Posterior cingulate gyrus (tissue), 11 donors: ENCODE data around the gene DEDD2.

ENCODE experiments used
- DNase-seq, 10 donors: peaks; one replicate each; pipeline versions ENCODE4 v3.0.0 to v3.0.0-alpha.2; 2020 to 2021; ENCODE audit warnings: mixed read lengths in 3 of 10
- intact Hi-C: fragments of 100-400 bp; cut with DNase I; formaldehyde crosslinking; loops from one replicate; pipeline ENCODE4 v1.15.1; 2023

The DEDD2 gene

DNA sequence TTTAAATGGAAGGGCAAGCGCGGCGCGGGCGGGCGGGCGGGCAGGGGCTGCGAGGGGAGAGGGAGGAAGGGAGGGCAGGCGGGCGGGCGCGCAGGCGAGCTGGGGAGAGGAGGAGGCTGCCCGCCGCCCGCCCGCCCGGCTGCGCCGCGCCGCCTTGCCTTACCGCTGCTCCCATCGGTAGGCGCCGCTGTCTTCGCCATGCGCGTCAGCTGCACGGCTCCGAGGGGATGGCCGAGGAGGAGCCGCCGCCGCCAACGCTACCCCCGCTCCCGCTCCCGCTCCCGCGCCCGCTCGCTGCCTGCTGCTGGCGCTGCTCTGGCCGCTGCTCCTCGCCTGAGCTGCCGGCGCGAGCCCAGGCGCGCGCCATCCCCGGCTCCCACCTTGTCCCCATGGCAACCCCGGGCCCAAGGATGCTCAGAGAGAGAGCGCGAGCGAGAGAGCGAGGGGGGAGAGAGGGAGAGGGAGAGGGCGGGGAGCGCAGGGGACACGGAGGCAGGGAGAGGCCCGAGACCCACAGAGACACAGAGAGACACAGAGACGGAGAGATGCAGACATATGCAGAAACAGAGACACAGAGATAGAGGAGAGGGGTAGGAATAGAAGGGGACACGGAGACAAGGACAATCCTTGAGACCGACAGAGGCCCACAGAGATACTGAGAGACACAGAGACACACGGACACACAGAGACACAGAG is 40.3 kb downstream of the DEDD2 start:
- DNase-seq, result peak; percentile 62 to 97 (median 84)
- intact Hi-C loops, result loop anchor here (2.0 kb wide), 1 partner anchor 44 kb away; the partner anchor contains the start of gene POU2F2

DNA sequence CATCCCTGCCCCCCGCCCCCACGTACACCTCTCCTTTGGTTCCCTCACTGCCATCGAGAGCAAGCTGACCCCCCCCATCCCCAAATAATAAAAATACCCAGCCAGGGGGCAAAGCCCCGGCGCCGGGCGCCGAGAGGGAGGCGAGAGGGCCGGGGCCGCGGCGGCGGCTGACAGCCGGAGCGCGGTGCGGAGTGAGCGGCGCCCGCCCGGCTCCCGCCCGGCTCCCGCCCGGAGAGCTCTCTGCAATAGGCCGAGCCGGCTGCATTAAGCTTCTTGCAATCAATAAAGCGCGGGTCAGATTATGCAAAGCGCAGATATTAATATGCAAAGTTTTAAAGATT is 40.9 kb downstream of the DEDD2 start:
- DNase-seq, result peak in 1 of 10 donors; percentile 84
- intact Hi-C loops, result loop anchor here (2.0 kb wide), 1 partner anchor 44 kb away; the partner anchor contains the start of gene POU2F2

DNA sequence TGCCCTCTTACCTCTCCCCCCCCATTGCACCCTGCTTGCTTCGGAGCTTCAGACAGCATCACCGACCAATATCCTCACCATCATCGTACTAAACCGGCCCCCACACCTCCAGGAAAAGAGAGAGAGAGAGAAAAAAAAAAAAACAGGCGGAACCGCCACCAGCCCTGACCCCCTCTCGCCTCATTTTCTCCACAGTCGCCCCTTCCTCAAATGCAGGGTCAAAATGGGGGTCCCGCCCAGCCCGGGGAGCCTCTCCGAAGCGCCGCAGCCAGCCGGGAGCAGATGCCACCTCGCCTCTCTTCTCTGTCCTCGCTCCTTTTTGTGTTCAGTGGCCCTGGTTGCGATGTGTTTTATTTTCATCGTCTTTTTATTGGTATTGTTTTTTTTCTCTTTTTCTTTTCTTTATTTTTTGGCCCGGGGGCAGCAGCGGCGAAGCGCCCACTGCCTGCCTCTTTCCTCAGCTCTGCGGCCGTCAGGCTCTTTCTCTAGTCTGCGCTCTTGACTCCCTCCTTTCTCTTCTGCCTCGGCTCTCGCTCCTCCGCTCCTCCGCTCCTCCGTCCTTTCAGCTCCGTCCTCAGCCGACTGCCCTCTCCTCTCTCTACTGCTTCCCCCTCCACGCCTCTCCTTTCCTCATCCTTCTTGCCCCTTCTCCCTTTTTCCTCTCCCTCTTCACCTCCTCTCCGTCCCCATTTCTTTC is 41.4 kb downstream of the DEDD2 start:
- intact Hi-C loops, result loop anchor here (2.0 kb wide), 1 partner anchor 43 kb away; the partner anchor contains the start of gene POU2F2
- peak in 5 of 10 donors; percentile 21 to 89 (median 83) for DNase-seq

DNA sequence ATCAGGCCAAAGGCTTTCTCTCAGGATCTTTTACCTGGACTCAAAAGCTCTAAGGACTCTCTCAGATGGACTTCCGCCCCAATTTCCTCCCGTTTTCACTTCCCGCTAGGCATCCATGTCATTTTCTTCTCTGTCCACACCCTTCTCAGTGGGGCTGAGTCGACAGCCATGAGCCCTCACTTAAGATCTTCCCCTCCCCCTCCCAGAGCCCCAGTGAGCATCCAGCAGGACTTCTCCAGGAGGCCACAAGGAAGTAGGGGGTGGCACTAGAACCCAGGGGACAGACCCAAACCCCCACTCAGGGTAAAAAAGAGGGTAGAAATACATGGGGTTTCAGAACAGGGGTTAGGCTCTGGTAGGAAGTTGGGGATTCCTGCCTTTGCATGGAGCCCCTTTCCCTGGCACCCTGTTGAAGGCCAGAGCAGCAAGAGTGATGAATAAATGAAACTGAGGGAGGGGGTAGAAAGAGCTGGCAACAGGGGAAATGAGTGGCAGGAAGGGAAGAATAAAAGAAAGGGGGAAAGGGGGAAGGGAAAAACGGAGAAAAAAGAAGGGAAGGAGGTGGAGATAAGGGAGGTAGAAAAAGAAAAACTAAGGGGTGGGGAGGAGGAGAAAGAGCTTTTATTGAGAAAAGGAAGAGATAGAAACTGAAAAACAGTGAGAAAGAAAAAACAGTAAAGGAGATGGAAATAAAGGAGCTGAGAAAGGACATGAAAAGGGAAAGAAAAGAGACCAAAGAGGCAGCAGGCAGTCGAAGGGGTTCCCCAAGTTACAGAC is 42.3 kb downstream of the DEDD2 start:
- intact Hi-C loops, result no loop called here
- peak in 2 of 10 donors; percentile 8 to 43 for DNase-seq

DNA sequence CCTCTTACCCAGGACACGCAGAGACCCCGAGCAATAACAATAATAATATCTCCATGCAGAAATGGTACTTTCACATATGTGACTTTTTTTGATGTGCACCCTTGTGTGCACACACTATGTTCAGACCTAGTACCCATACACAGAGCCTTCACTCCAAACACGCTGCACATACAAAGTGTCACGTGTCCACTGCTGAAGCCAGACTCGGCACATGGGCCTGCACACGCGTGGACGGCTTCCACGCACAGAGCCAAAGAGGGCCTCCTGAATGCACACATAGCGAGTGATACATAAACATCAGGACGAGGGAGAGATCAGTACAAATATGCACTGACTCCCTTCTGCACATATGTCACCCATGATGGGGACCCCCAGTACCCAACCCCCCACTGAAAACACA is 43.3 kb downstream of the DEDD2 start:
- intact Hi-C loops, result no loop called here
- DNase-seq, result peak in 1 of 10 donors; percentile 68

DNA sequence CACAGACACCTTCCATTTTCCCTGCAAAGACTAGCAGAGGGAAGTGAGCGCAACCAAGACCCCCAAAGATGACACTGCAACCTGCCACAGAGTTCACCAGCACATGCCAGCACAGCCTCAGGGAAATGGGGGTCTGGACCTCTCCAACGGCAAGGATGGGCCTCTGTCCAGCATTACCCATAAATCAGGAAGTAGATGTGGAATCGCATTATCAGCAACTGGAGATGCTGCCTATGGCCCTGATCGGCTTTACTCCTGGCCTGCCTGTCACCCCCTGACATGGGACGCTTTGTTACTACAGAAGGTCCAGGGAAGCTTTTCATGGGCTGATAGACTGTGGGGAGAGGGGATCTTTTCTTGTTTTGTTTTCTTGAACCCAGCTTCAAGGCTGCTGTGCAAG is 43.8 kb downstream of the DEDD2 start:
- intact Hi-C loops, result no loop called here
- peak in 1 of 10 donors; percentile 27 for DNase-seq

DNA sequence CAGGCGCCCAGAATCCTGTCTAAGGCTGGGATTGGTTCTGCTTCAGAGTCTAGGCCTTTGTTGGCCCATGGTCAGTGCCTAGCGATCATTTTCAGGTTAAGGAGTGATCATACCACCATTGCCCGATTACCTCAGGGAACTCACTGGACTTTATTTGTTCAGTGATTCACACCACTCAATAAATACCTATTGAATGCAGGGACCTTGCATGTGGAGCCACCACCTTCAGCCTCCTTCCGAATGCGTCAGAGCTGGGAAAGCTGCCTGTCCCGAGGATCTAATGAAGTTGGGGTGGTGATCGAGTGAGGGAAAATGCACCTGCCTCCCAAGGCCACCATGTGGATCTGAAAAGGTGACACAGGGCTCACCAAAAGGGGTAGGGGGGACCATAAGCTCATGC is 45.2 kb downstream of the DEDD2 start:
- no peak for DNase-seq
- intact Hi-C loops, result no loop called here

DNA sequence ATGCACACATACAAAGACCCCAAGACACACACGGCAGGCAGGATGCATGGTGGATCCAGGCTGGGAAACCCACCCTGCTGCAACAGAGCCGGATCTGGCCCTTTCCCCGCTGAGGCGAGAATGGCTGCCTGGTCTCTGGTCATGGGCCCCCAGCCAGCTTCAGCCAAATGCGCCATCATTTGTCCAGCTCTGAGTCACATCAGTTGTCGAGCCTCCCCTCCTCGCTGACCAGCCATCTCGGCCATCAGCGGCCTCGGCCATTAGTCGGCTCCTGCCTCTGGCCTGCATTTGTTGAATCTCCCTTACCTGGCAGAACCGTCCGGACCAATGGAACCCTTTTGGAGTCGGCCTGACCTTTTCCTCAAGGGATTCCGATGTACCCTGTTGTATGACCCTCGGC is 46.8 kb downstream of the DEDD2 start:
- intact Hi-C loops, result no loop called here
- peak in 1 of 10 donors; percentile 72 for DNase-seq

DNA sequence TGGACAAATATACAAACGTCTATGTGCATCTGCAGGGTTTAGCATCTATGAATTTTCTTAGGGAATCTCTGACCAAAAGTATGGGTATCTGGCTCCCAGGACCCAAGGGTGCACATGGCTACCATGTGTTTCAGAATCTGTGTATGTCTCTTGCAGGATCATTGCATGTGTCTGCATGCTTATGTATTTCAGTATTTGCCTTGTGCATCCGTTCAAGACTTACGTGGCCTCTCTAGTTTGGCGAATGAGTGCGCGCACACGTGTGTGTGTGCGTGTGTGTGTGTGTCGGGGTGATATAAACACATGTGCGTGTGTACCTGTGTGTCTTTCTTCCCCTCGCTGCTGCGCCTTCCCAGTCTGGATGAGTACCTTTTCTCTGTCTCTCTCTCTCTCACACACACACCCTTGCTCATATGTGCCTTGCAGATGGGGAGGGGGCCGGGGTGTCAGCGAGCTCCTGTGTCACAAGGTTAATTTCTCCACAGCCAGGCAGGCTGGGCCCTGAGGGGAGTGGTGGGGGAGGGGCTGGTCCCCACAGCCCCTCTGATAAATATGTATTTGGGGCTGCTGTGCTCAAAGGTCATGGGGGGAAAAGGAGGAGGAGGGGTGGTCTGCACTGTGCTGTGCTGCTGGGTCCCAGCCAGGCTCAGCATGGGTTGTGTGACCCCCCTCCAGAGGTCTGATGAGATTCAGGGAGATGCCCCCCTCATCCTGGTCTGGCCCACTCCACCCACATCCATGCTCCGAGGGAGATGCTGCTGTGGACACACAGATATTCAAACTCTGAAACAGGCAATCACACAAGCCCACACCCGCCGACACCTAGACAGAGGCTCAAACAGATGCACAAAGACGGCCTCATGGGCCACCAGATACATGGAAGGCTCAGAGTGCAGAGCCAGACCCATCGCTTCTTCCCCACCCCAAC is 47.7 kb downstream of the DEDD2 start:
- intact Hi-C loops, result no loop called here
- DNase-seq, result peak in 1 of 10 donors; percentile 51

DNA sequence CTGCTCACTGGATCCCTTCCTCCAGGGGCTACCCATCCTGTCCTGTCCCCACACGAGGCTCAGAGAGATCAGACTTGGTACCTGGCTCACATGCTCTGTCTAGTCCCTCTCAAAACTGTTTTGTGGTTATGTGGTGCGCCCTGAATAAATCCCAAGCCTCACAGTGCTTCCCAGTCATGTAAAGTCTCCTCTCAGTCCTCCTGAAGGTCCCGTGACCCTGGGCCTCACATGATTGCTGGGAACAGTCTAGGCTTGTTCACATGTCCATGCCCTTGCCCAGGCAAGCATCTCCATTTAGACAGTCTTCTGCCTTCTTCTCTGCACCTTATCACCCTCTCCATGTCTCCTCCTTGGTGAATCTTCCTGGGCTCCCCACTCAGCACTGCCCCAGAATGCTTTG is 49.3 kb downstream of the DEDD2 start:
- no peak for DNase-seq
- intact Hi-C loops, result no loop called here

DNA sequence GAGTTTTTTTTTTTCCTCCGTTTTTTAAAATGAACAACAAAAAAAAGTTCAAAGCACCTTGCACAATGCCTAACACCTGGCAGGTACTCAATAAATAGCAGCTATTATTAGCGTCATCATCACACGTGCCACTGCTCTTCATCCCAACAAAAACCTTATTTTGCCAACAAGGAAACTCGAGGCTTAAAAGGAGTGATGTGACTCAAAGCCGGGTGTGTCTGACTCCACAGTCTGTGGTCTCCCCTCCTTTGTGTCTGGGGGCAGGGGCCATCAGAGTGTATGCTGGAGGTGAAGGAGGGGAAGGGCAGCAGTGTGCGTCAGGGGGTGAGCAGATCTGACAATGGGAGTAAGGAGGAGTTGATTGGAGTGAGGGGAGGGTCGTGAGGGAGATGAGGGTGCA is 51.2 kb downstream of the DEDD2 start:
- DNase-seq, result no peak

DNA sequence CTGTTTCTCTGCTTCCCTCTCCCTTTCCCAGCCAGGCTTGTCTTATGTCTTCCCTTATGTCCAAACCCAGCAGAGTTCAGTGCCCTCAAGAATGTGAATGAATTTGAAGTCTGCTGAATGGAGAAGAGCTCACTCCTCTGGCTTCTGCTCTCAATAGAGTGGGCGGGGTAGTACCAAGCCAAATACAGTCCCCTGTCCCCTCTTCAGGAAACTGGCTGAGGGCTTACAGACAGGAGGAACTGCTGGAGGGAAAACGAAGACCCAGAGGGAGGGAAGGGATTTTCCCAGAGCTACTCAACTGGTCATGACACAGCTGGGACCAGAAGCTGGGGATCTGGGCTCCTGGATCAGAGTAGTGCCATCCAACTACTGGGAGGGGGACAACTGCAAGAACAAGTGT is 52.3 kb downstream of the DEDD2 start:
- intact Hi-C loops, result no loop called here
- DNase-seq, result no peak

More for the DNA sequence above, 51.2 kb downstream of the DEDD2 start:
- intact Hi-C loops, result no loop called here

DNA sequence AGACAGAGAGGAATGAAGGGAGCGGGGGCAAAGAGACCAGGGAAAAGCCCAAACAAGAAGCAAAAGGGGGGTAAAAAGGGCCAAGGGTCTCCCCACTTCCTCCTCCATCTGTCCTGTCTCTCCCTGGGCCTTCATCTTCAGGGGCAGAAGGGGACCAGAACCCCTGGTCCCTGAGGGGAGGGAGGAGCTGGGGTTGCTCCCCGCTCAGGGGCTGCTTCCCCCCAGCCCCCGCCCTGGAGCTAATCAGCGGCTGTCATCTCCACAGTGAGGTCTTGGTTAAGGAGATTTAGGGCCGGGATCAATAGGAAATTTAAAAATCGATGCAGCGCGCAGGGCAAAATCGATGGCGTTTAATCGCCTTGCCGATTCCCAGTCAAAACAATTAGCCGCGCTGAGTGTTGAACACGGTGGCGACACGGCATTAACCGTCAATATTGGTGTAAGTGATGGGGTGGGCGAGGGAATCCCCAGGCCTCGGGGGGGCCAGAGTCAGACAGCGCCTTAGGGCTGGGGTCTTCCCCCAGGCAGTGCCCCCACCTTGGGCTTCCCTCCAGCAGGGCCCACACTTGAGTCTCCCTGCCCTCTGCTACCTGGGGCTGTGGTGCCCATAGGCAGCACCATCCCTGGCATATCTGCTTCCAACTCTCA is 55.7 kb downstream of the DEDD2 start:
- DNase-seq, result peak in 1 of 10 donors; percentile 47
- intact Hi-C loops, result no loop called here

DNA sequence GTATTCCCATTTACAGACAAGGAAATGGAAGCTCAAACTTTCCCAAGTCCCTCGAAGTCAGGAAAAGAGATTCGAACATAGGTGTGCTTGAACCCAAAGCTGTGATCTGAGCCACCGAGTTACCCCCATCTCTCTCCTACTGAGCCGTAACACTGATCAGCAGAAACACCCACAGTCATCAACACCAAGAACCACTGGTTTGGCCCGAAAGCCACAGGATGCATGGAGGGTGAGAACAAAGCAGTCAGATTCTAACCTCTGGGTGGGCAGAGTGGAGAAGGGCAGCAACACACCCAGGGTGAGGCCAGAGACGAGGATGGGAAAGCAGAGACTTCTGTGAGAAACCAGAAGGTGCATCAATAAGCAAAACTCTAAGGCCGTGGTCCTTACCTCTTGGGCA is 57.5 kb downstream of the DEDD2 start:
- intact Hi-C loops, result no loop called here
- peak in 1 of 10 donors; percentile 42 for DNase-seq

DNA sequence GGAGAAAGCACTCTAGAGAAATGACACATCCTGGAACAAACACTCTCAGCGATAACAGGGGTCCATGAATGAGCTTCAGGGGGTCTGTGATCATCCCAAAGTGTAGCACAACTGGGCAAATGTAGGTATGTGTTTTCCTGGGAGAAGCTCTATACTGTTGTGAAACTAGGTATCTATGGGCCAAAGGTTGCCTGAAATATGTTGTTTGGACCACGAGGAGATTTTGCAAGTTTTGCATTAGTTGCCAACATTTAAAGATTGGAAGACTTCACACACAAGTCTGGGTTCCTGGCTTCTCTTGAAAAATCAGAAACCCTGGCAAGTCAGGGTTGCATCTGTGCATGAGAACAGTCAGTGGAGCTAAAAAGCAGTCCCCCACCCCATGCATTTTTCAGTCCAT is 58.6 kb downstream of the DEDD2 start:
- DNase-seq, result no peak
- intact Hi-C loops, result no loop called here

DNA sequence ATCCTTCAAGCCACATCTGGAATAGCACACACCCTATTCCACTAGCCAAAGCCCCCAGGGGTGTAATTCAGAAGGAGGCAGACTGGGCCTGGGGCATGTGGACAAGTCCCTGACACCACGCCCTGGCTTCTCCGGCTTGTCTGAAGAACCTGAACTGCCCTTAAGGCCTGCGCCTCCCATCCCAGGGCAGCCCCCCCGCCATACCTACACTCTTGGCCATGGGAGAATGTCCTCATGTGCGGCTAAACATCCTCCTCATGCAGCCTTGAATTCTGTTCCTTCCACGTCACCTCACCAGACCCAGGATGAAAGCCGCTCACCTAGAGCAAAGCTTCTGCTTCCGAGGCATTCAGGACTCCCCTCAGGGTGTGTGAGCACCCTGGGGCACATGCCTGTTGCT is 60.9 kb downstream of the DEDD2 start:
- intact Hi-C loops, result no loop called here

DNA sequence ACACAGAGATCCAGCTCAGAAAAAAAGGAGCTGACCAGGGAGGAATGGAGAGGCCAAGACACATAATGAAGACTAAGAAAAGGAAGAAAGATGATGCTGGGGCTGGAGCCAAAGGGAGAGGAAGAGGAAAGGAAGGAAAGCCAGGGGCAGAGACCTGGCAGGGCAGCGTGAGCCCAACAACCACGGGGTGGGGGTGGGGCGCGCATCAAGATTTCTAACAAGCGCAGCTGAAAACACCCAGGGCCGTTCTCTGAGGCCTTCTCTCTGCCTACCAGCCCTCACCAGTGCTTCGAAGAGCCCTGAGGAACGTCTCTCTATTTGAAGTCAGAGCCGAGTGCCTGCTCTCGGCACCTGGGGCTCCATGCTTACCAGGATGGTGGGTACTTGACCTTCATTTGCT is 61.7 kb downstream of the DEDD2 start:
- intact Hi-C loops, result no loop called here
- DNase-seq, result peak in 1 of 10 donors; percentile 43

More for the DNA sequence above, 60.9 kb downstream of the DEDD2 start:
- peak in 1 of 10 donors; percentile 10 for DNase-seq

DNA sequence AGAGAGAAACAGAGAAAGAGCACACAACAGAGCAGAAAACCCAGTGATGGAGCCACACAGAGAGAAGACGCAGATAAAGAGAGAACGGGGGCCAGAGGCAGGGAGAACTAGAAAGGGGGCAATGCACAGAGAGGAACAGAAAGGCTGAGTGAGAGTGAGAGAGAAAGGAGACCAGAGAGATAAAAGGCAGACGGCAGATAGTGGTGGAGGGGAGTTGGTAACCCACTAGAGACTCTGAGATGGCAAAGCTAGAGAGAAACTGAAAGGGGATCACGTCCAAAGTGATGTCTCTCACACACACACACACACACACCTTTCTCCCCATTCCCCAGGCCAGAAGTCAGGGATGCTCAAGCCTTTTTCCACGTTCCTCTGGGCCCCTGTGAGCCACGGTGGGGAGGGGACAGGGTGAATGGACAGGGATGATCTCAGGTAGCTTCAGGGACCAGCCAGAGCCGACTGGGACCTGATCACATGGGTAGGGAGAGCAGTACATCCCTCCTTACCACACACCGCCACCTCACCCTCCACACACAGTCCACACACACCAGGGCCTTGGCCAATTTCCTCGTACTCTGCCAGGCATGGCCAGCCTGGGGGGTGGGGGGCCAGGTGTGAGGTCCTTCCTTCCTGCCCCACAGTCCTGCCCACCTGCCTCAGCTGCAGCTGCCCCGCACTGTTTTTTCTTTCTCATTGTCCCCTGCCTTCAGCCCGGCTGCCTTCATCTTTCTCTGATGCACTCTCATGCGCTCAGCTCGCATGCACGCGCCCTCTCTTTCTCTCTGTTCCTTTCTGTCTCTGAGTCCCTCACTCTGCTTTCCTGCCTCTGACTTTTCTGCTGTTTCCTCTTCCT is 62.8 kb downstream of the DEDD2 start:
- DNase-seq, result peak in 1 of 10 donors; percentile 67
- intact Hi-C loops, result no loop called here
